Measurements from ENCODE around the gene R3HDM2.

Gene R3HDM2

GRCh38 chr12:57212701-57213057 lies 218.2 kb downstream of the R3HDM2 start:
- no peak for DNase-seq

- DNase-seq, result no peak
Observed at GRCh38 chr12:57211791-57212700, 218.8 kb downstream of the R3HDM2 start.

GRCh38 chr12:57210926-57211692 lies 219.7 kb downstream of the R3HDM2 start:
- no peak for DNase-seq

DNA sequence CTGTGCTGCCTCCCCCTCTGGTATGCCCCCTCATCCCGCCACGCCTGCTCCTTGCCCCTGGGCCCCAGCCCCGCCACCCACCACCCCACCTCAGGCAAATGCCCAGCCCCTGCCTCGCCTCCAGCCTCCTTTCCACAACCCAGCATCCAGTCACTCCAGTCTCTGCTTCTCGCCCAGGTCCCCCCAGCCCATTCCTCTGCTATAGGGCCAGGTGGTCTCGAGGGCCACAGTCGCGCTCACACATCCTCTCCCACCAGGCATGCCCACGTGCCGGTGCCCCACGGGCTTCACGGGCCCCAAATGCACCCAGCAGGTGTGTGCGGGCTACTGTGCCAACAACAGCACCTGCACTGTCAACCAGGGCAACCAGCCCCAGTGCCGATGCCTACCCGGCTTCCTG lies 220.4 kb downstream of the R3HDM2 start:
- DNase-seq, result no peak

GRCh38 chr12:57209916-57210315 lies 220.9 kb downstream of the R3HDM2 start:
- DNase-seq, result no peak

DNA sequence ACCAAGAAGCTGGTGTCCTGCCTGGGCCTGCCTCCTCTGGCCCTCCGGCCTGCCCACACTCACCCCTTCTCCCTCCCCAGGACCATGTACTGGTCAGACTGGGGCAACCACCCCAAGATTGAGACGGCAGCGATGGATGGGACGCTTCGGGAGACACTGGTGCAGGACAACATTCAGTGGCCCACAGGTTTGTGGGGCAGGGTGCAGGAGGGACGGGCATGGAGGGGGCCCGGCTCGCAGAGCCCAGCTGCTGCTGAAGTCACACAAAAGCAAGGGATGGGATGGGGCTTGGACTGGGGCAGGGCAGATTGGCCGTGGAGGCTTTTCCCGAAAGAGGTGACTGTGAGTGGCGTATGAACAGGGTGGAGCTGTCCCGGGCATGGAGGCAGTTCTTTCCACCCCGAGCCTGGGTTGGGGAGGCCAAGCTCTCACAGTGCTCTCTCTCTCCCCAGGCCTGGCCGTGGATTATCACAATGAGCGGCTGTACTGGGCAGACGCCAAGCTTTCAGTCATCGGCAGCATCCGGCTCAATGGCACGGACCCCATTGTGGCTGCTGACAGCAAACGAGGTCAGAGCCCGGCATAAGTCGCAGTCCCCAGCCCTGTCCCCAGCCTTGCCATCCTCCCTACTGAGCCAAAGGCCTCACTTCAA lies 222.1 kb downstream of the R3HDM2 start:
- no peak for DNase-seq

- no peak for DNase-seq
Observed at GRCh38 chr12:57207731-57208630, 222.9 kb downstream of the R3HDM2 start.

- DNase-seq, result no peak
Observed at GRCh38 chr12:57205931-57206330, 224.9 kb downstream of the R3HDM2 start.

DNA sequence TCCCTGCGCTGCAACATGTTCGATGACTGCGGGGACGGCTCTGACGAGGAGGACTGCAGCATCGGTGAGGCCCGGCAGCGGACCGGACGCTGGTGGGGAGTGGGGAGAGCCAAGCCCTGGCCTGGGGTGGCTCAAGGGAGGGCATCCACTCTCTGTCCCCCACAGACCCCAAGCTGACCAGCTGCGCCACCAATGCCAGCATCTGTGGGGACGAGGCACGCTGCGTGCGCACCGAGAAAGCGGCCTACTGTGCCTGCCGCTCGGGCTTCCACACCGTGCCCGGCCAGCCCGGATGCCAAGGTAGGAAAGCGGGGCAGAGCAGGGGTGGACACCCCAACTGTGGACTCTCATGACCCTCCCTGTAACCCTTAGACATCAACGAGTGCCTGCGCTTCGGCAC lies 225.7 kb downstream of the R3HDM2 start:
- DNase-seq, result no peak

- no peak for DNase-seq
Observed at GRCh38 chr12:57204454-57204853, 226.4 kb downstream of the R3HDM2 start.

GRCh38 chr12:57203791-57204190 lies 227.1 kb downstream of the R3HDM2 start:
- DNase-seq, result no peak

All from NCI-H446 treated with DMSO at 0.1 percent for 48 hours (cell line).